Tibial nerve (tissue), 4 donors: ENCODE results near the gene SIRT7.

ENCODE experiments used
- EP300 ChIP-seq, 2 donors: sonication (generic); formaldehyde crosslinking; IDR thresholded peaks; one replicate each; pipeline ENCODE4 v1.6.1; 2017; ENCODE audit warnings: antibody characterized with exemption in 2 of 2, mild to moderate bottlenecking in 1 of 2
- POLR2A ChIP-seq, 2 donors: fragments of 450-650 bp; IDR thresholded peaks; one replicate each; pipeline ENCODE4 v1.6.1; 2017; ENCODE audit warnings: antibody characterized with exemption in 2 of 2, mild to moderate bottlenecking in 2 of 2, moderate library complexity in 2 of 2
- TF ChIP-seq, protein P1 (sequence below), 5 experiments: fragments of 200-600 bp in 3 of 5; fragments of 450-650 bp in 2 of 5; sonication (generic) in 3 of 5; IDR thresholded peaks; one replicate each; pipeline ENCODE4 v1.5.1; 2016 to 2019; ENCODE audit warnings: antibody characterized with exemption in 5 of 5, mild to moderate bottlenecking in 3 of 5, moderate library complexity in 2 of 5

DNA sequence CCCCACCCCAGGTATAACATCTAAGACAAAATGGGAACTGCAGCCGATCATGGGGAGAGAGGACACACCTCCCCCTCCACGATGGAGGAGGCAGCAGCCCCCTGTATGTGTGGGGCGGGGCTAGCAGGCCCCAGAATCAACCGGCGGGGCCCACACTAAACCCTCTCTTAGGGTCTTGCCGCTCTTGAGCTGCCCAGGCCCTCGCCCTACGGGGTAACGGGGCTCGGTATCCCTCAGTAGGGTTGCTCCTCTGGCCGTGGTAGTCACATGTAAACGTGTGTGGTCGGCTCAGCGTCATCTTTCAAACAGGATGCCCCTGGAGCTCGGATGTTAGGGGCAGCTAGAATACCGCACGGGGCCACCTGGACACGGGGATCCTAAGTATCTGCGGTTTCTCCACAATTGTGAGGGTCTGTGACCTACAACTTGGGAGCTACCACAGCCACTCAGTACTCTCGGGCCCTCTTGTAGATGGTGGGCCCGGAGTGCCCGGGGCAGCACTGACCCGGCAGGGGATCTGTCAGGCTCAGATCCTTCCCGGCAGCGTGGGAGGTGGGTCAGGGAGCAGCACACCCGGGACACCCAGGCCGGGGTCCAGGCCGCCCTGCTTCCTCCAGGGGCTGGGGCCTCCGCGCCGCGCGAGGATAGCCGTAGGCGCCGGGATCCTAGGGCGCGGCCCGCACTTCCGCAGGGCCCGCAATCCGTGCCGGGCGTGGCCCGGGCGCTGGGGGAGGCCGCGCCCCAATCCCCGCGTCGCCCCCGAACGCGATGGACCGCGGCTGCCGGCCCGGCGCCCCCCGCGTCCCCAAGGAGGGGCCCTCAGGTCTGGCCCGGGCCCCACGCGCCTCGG lies 47.6 kb downstream of the SIRT7 start:
- TF ChIP-seq, protein P1, sequence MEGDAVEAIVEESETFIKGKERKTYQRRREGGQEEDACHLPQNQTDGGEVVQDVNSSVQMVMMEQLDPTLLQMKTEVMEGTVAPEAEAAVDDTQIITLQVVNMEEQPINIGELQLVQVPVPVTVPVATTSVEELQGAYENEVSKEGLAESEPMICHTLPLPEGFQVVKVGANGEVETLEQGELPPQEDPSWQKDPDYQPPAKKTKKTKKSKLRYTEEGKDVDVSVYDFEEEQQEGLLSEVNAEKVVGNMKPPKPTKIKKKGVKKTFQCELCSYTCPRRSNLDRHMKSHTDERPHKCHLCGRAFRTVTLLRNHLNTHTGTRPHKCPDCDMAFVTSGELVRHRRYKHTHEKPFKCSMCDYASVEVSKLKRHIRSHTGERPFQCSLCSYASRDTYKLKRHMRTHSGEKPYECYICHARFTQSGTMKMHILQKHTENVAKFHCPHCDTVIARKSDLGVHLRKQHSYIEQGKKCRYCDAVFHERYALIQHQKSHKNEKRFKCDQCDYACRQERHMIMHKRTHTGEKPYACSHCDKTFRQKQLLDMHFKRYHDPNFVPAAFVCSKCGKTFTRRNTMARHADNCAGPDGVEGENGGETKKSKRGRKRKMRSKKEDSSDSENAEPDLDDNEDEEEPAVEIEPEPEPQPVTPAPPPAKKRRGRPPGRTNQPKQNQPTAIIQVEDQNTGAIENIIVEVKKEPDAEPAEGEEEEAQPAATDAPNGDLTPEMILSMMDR (IDR thresholded peaks at IDR 0.05): no peak
- TF ChIP-seq POLR2A (IDR thresholded peaks at IDR 0.05) (no peak), EP300 (IDR thresholded peaks at IDR 0.05) (no peak)
